LNCaP clone FGC (cell line): ENCODE results near the gene FOXA2.

Experiments used
- DNase-seq: peaks from one replicate; pipeline ENCODE4 v3.0.0-alpha.2; 2011; ENCODE audit warnings: low read depth
- H3K4me3 ChIP-seq: 2 replicates; pipeline ENCODE4 v1.5.1; 2011; ENCODE audit warnings: mild to moderate bottlenecking, low read depth, low read length, control low read depth
- TF ChIP-seq, protein P1 (sequence below): IDR thresholded peaks from 2 replicates; pipeline ENCODE4 v1.5.1; 2012; ENCODE audit warnings: mild to moderate bottlenecking; ENCODE audit not compliant: control insufficient read depth, insufficient read depth; ENCODE audit errors: extremely low read depth

The FOXA2 gene

DNA sequence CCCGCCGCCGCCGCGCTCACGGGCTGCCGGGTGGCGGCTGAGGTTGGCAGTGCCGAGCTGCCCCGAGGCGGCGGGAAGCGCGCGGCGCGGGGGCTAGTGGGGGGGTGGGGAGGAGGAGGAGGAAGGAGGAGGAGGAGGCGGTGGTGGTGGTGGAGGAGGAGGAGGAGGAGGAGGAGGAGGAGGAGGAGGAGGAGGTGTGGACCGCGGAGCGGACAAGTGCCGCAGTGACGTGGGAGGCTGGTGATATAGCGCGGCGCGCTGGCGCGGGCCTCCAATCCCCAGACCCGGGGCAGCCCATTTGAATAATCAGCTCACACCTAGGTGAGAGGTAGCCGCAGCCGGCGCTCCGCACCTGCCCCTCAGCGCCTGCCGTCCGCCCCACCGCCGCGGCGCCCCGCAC lies at the start of gene FOXA2:
Gene FOXA2 (minus strand): TSS at position 51 of the 400 bp plus-strand sequence. CDS start 294 bp downstream, outside the sequence.
- DNase-seq = no peak
- TF ChIP-seq, protein P1, sequence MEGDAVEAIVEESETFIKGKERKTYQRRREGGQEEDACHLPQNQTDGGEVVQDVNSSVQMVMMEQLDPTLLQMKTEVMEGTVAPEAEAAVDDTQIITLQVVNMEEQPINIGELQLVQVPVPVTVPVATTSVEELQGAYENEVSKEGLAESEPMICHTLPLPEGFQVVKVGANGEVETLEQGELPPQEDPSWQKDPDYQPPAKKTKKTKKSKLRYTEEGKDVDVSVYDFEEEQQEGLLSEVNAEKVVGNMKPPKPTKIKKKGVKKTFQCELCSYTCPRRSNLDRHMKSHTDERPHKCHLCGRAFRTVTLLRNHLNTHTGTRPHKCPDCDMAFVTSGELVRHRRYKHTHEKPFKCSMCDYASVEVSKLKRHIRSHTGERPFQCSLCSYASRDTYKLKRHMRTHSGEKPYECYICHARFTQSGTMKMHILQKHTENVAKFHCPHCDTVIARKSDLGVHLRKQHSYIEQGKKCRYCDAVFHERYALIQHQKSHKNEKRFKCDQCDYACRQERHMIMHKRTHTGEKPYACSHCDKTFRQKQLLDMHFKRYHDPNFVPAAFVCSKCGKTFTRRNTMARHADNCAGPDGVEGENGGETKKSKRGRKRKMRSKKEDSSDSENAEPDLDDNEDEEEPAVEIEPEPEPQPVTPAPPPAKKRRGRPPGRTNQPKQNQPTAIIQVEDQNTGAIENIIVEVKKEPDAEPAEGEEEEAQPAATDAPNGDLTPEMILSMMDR = no peak
- no peak within 1 kb of the TSS for H3K4me3 ChIP-seq

- TF ChIP-seq, protein P1 = no peak
- H3K4me3 ChIP-seq = no peak overlapping the region
- DNase-seq = no peak
These were observed 46.3 kb upstream of the FOXA2 start for GRCh38 chr20:22630701-22631100.

GRCh38 chr20:22629927-22630326 lies 45.6 kb upstream of the FOXA2 start:
- TF ChIP-seq, protein P1 = no peak
- DNase-seq = no peak
- H3K4me3 ChIP-seq = no peak overlapping the region

DNA sequence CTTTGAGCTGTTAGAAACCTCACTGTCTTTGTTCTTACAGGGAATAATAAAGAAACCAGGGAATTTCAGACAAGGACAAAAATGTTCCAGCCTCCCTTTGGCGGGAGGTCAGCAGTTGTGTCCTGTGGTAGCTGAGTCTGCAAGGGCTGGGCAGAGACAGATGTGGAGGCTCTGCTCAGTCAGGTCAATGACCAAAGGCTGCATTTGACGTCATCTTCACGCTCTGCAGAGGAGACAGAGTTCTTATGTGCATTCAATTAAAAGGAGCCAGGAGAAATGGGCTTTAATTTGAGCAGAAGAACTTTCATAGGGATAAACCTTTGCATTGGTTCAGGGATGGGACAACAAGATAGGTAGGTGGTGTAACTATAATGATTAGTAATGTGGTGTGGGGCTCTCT lies 45.1 kb upstream of the FOXA2 start:
- no peak for DNase-seq
- H3K4me3 ChIP-seq = no peak overlapping the region
- TF ChIP-seq, protein P1 = no peak

- no peak overlapping the region for H3K4me3 ChIP-seq
- DNase-seq = no peak
- TF ChIP-seq, protein P1 = no peak
These were observed 42.1 kb upstream of the FOXA2 start for GRCh38 chr20:22626496-22626895.

DNA sequence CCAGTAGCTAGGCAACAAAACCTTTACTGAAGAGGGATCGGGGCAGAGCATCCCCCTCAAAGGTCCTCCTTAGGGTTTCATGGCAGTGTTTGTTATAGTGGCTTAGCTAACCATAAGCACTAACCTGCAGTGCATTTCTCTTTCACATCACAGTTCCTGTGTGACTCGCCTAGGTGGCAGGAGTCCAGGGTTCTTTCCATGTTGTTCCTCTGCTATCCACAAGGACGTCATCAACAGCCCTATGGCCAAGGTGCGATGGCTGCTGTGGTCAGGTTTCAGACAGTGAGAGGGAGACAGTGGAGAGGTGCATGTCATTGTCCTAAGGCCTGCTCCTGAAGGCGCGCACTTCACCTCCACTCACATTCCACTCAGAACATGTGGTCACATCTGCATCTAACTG lies 38.8 kb upstream of the FOXA2 start:
- no peak overlapping the region for H3K4me3 ChIP-seq
- no peak for DNase-seq
- TF ChIP-seq, protein P1 = no peak

- no peak overlapping the region for H3K4me3 ChIP-seq
- TF ChIP-seq, protein P1 = no peak
- DNase-seq = no peak
These were observed 36.0 kb upstream of the FOXA2 start for GRCh38 chr20:22620342-22620741.
